Astrocyte of the cerebellum (primary cell): ENCODE results near the gene MCHR2.

Source experiments
- DNase-seq: peaks from one replicate; pipeline ENCODE4 v3.0.0-alpha.2; 2011; ENCODE audit warnings: low read depth
- H3K4me3 ChIP-seq: 2 replicates; pipeline ENCODE4 v1.5.1; 2011; ENCODE audit warnings: mild to moderate bottlenecking, low read depth, low read length, moderate library complexity
- CTCF ChIP-seq: IDR thresholded peaks from 2 replicates; pipeline ENCODE4 v1.5.1; 2012; ENCODE audit warnings: low read length, low read depth, moderate library complexity, mild to moderate bottlenecking; ENCODE audit errors: missing control alignments
- in situ Hi-C: cut with HindIII; loops from 2 replicates; pipeline ENCODE4 v1.10.0; 2017; ENCODE audit warnings: low sequenced_read_pairs

Gene MCHR2

GRCh38 chr6:99882128-99882702 is 111.8 kb downstream of the MCHR2 start:
- H3K4me3 ChIP-seq: no peak overlapping the region
- DNase-seq: no peak
- in situ Hi-C loops: no loop called here
- no peak for TF ChIP-seq CTCF

GRCh38 chr6:99879431-99879830 is 114.6 kb downstream of the MCHR2 start:
- TF ChIP-seq CTCF: no peak
- in situ Hi-C loops: no loop called here
- DNase-seq: no peak
- H3K4me3 ChIP-seq: no peak overlapping the region

DNA sequence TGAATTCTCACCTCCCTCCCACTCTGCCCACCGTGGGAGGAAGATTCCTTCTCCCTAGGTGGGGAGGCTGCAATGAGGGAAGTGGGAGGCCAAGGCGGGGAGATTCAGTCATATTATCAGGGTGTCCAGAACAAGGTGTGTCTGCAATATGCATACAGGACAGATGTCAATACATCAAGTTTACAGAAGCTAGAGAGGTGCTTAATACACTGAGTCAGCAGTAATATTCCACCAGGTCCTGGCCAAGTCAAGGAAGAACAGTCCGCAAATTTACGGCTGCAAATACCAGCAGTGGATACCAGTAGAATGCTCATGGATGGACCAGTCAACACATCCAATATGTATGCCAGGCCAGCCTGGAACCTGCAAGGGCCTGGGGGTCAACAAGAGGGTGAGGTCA is 119.0 kb downstream of the MCHR2 start:
- no peak overlapping the region for H3K4me3 ChIP-seq
- in situ Hi-C loops: no loop called here
- DNase-seq: no peak
- no peak for TF ChIP-seq CTCF

DNA sequence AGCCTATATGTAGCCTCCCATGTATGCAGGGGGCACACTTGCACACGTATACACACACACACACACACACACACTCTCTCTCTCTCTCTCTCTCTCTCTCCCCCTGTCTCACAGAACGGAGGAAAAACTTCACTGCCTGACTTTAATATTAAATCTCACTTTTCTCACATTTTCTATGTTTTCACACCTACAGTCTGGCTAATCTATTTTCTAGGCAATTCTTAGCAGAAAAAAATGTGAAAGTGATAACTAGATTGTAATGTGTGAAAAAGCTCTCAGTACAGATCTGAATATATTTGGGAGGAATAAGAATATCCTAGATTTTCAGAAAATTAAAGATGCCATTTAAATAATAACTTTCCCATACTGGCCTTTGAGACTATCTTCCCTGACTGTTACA is 120.9 kb downstream of the MCHR2 start:
- no peak overlapping the region for H3K4me3 ChIP-seq
- DNase-seq: no peak
- no peak for TF ChIP-seq CTCF
- in situ Hi-C loops: no loop called here

- in situ Hi-C loops: no loop called here
- no peak for TF ChIP-seq CTCF
- H3K4me3 ChIP-seq: no peak overlapping the region
- DNase-seq: no peak
These were observed 122.4 kb downstream of the MCHR2 start for GRCh38 chr6:99871641-99872040.
